ENCODE results near the gene ZNF177.

Gene ZNF177

GRCh38 chr19:9430444-9430843, 67.6 kb downstream of the ZNF177 start:
- DNase-seq (ENCODE audit: low read depth): no peak

GRCh38 chr19:9431475-9431874, 68.7 kb downstream of the ZNF177 start:
- no peak for DNase-seq (ENCODE audit: low read depth)
